Measurements from ENCODE around the gene ZNF200.

DNA sequence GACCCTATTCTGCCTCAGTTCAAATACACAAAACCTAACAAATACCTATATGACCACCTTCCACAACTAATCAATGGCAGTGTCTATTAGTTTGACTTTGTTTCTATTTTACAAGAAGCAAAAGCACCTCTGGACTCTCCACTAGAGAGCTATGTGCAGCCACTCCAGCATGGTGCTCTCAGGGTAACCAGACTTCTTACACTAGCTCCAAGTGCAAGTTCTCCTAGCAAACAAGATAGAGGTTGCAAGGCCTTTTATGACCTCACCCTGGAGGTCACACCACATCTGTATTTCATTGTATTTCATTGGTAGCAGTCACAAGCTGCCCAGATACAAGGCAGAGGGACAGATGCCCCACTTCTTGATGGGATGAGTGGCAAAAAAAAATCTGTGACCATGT is 40.0 kb upstream of the ZNF200 start:
- TF ChIP-seq, protein P1, sequence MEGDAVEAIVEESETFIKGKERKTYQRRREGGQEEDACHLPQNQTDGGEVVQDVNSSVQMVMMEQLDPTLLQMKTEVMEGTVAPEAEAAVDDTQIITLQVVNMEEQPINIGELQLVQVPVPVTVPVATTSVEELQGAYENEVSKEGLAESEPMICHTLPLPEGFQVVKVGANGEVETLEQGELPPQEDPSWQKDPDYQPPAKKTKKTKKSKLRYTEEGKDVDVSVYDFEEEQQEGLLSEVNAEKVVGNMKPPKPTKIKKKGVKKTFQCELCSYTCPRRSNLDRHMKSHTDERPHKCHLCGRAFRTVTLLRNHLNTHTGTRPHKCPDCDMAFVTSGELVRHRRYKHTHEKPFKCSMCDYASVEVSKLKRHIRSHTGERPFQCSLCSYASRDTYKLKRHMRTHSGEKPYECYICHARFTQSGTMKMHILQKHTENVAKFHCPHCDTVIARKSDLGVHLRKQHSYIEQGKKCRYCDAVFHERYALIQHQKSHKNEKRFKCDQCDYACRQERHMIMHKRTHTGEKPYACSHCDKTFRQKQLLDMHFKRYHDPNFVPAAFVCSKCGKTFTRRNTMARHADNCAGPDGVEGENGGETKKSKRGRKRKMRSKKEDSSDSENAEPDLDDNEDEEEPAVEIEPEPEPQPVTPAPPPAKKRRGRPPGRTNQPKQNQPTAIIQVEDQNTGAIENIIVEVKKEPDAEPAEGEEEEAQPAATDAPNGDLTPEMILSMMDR (IDR thresholded peaks at IDR 0.05) = no peak
- TF ChIP-seq POLR2A (IDR thresholded peaks at IDR 0.05) = no peak
